ENCODE data around the gene CDC123. TPM values are rescaled to one million over a fixed set of nuclear protein-coding genes. Genes with fewer than 3 reads are reported as not detected.
"Not testable (repeated sequence)": the region's sequence is repeated elsewhere in the genome, so short reads cannot be mapped to it uniquely, and the experiment has no call there.

Gene CDC123
- polyA plus RNA-seq, 1 donor (not counting 4 experiments of a cell fraction or from before 2014, with no cell fraction given): 146 TPM

DNA sequence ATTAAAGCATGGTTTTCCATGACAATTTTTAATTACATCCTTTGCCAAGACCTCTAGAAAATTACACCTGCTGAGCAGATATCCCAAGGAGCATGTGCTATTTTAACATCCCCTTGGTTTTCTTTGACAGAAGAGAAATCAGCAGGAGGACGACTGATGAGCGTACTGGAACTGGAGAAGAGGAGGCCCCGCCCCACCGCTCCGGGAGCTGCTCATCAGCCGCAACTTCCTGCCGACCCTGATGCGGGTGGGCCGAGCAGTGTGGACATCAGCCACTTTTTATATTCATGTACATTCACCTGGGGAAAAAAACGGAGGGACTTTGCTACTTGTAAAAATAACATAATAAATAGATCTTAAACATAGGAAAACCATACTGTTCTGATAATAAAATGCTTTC lies 54.2 kb downstream of the CDC123 start:
- H3K9me3 ChIP-seq (ENCODE audit: control insufficient read depth, low read depth, low read length): no peaks in the 10 kb centered on the region
- no peaks in the 10 kb centered on the region for H4K20me1 ChIP-seq (ENCODE audit: control insufficient read depth, extremely low read depth, insufficient read depth, low read length)
- H3K4me2 ChIP-seq (ENCODE audit: control insufficient read depth, extremely low read depth, insufficient read depth, low read depth, low read length): no peak overlapping the region
- FAIRE-seq (no peak), DNase-seq (ENCODE audit: low read depth, low spot score) (no peak)
- no peak overlapping the region for H2AFZ ChIP-seq (ENCODE audit: control insufficient read depth, low read length)
- dilution Hi-C loops (cut with MboI; ENCODE audit: extremely low pct_ligation_motif_present, low sequenced_read_pairs): no loop called here
- no peaks in the 10 kb centered on the region for H3K27me3 ChIP-seq (ENCODE audit: control insufficient read depth, extremely low read depth, insufficient read depth, low read length)
- no peak overlapping the region for H3K4me3 ChIP-seq (ENCODE audit: control insufficient read depth in 2 of 3, extremely low read depth in 1 of 3, insufficient read depth in 2 of 3, low read depth in 1 of 3, low read length in 3 of 3)
- H3K36me3 ChIP-seq (ENCODE audit: control insufficient read depth in 2 of 2, extremely low read depth in 1 of 2, insufficient read depth in 2 of 2, low read length in 2 of 2): peaks cover 6 to 8% of the 10 kb centered on the region in 2 experiments
- no peaks in the 10 kb centered on the region for H3K9me1 ChIP-seq (ENCODE audit: control insufficient read depth, extremely low read depth, insufficient read depth, low read length)
- no peak overlapping the region for H3K27ac ChIP-seq (ENCODE audit: control insufficient read depth, insufficient read depth, low read length)
- H3K9ac ChIP-seq (ENCODE audit: control insufficient read depth, extremely low read depth, insufficient read depth, low read length): no peak overlapping the region
- H3K79me2 ChIP-seq (ENCODE audit: control insufficient read depth, insufficient read depth, low read length): no peaks in the 10 kb centered on the region
- TF ChIP-seq, protein P1, sequence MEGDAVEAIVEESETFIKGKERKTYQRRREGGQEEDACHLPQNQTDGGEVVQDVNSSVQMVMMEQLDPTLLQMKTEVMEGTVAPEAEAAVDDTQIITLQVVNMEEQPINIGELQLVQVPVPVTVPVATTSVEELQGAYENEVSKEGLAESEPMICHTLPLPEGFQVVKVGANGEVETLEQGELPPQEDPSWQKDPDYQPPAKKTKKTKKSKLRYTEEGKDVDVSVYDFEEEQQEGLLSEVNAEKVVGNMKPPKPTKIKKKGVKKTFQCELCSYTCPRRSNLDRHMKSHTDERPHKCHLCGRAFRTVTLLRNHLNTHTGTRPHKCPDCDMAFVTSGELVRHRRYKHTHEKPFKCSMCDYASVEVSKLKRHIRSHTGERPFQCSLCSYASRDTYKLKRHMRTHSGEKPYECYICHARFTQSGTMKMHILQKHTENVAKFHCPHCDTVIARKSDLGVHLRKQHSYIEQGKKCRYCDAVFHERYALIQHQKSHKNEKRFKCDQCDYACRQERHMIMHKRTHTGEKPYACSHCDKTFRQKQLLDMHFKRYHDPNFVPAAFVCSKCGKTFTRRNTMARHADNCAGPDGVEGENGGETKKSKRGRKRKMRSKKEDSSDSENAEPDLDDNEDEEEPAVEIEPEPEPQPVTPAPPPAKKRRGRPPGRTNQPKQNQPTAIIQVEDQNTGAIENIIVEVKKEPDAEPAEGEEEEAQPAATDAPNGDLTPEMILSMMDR (optimal IDR thresholded peaks at IDR 0.05 in 1 of 3, IDR thresholded peaks at IDR 0.05 in 1 of 3, conservative IDR thresholded peaks at IDR 0.05 in 1 of 3; ENCODE audit: extremely low read depth in 1 of 3, insufficient read depth in 2 of 3, low read length in 3 of 3): no peak
- TF ChIP-seq EZH2 (IDR thresholded peaks at IDR 0.05; ENCODE audit: low read length): no peak
- H3K4me1 ChIP-seq (ENCODE audit: control insufficient read depth, extremely low read depth, insufficient read depth, low read length): no peaks in the 10 kb centered on the region

DNA sequence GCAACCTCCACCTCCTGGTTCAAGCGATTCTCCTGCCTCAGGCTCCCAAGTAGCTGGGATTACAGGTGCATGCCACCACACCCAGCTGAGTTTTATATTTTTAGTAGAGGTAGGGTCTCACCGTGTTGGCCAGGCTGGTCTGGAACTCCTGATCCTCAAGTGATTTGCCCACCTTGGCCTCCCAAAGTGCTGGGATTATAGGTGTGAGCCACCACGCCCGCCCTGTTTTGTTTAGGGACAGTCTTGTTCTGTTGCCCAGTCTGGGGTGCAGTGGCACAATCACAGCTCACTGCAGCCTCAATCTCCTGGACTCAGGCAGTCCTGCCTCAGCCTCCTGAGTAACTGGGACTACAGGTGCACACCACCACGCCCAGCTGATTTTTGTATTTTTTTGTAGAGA lies 54.7 kb downstream of the CDC123 start:
- H3K9ac ChIP-seq (ENCODE audit: control insufficient read depth, extremely low read depth, insufficient read depth, low read length); DNase-seq (ENCODE audit: low read depth, low spot score); FAIRE-seq; dilution Hi-C loops (cut with MboI; ENCODE audit: extremely low pct_ligation_motif_present, low sequenced_read_pairs); H3K4me2 ChIP-seq (ENCODE audit: control insufficient read depth, extremely low read depth, insufficient read depth, low read depth, low read length); H3K9me3 ChIP-seq (ENCODE audit: control insufficient read depth, low read depth, low read length); H2AFZ ChIP-seq (ENCODE audit: control insufficient read depth, low read length); H3K79me2 ChIP-seq (ENCODE audit: control insufficient read depth, insufficient read depth, low read length); H4K20me1 ChIP-seq (ENCODE audit: control insufficient read depth, extremely low read depth, insufficient read depth, low read length); H3K36me3 ChIP-seq (ENCODE audit: control insufficient read depth in 2 of 2, extremely low read depth in 1 of 2, insufficient read depth in 2 of 2, low read length in 2 of 2); H3K4me1 ChIP-seq (ENCODE audit: control insufficient read depth, extremely low read depth, insufficient read depth, low read length); H3K4me3 ChIP-seq (ENCODE audit: control insufficient read depth in 2 of 3, extremely low read depth in 1 of 3, insufficient read depth in 2 of 3, low read depth in 1 of 3, low read length in 3 of 3); H3K27me3 ChIP-seq (ENCODE audit: control insufficient read depth, extremely low read depth, insufficient read depth, low read length); H3K27ac ChIP-seq (ENCODE audit: control insufficient read depth, insufficient read depth, low read length); H3K9me1 ChIP-seq (ENCODE audit: control insufficient read depth, extremely low read depth, insufficient read depth, low read length): not testable (repeated sequence)

DNA sequence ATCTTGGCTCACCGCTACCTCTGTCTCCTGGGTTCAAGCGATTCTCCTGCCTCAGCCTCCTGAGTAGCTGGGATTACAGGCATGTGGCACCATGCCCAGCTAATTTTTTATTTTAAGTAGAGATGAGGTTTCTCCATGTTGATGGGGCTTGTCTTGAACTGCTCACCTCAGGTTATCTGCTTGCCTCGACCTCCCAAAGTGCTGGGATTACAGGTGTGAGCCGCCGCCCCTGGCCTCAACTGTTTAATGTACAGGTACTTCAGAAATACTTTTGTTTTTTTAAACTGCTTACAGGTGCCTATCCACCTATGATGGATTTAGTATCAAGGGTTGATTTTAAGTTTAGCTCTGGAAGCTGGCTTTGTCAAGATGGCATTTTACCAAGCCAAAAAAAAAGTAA lies 55.6 kb downstream of the CDC123 start:
- H4K20me1 ChIP-seq (ENCODE audit: control insufficient read depth, extremely low read depth, insufficient read depth, low read length): no peaks in the 10 kb centered on the region
- no peak overlapping the region for H3K4me3 ChIP-seq (ENCODE audit: control insufficient read depth in 2 of 3, extremely low read depth in 1 of 3, insufficient read depth in 2 of 3, low read depth in 1 of 3, low read length in 3 of 3)
- dilution Hi-C loops (cut with MboI; ENCODE audit: extremely low pct_ligation_motif_present, low sequenced_read_pairs): no loop called here
- no peaks in the 10 kb centered on the region for H3K9me1 ChIP-seq (ENCODE audit: control insufficient read depth, extremely low read depth, insufficient read depth, low read length)
- H3K9ac ChIP-seq (ENCODE audit: control insufficient read depth, extremely low read depth, insufficient read depth, low read length): no peak overlapping the region
- H3K27me3 ChIP-seq (ENCODE audit: control insufficient read depth, extremely low read depth, insufficient read depth, low read length): no peaks in the 10 kb centered on the region
- H3K27ac ChIP-seq (ENCODE audit: control insufficient read depth, insufficient read depth, low read length): no peak overlapping the region
- DNase-seq (ENCODE audit: low read depth, low spot score) (no peak), FAIRE-seq (no peak)
- H3K9me3 ChIP-seq (ENCODE audit: control insufficient read depth, low read depth, low read length): no peaks in the 10 kb centered on the region
- H3K36me3 ChIP-seq (ENCODE audit: control insufficient read depth in 2 of 2, extremely low read depth in 1 of 2, insufficient read depth in 2 of 2, low read length in 2 of 2): peaks cover 0 to 6% of the 10 kb centered on the region in 2 experiments
- no peaks in the 10 kb centered on the region for H3K4me1 ChIP-seq (ENCODE audit: control insufficient read depth, extremely low read depth, insufficient read depth, low read length)
- H2AFZ ChIP-seq (ENCODE audit: control insufficient read depth, low read length): no peak overlapping the region
- TF ChIP-seq EZH2 (IDR thresholded peaks at IDR 0.05; ENCODE audit: low read length): no peak
- TF ChIP-seq, protein P1 (optimal IDR thresholded peaks at IDR 0.05 in 1 of 3, IDR thresholded peaks at IDR 0.05 in 1 of 3, conservative IDR thresholded peaks at IDR 0.05 in 1 of 3; ENCODE audit: extremely low read depth in 1 of 3, insufficient read depth in 2 of 3, low read length in 3 of 3): no peak
- no peak overlapping the region for H3K4me2 ChIP-seq (ENCODE audit: control insufficient read depth, extremely low read depth, insufficient read depth, low read depth, low read length)
- H3K79me2 ChIP-seq (ENCODE audit: control insufficient read depth, insufficient read depth, low read length): no peaks in the 10 kb centered on the region

Measured in keratinocyte (primary cell).